ENCODE data around the gene C6orf136.
A peak's percentile ranks its signal among the peaks of the same experiment; 100 is the strongest.

C6orf136 gene

GRCh38 chr6:30615958-30616810, 30.7 kb upstream of the C6orf136 start:
- FAIRE-seq: no peak
- DNase-seq (ENCODE audit: low spot score): no peak

- DNase-seq (ENCODE audit: low spot score): peak; percentile 99
- FAIRE-seq: peak; percentile 92
These were observed 29.9 kb upstream of the C6orf136 start, which contains the start of gene PPP1R10 for GRCh38 chr6:30616811-30617564. TSS of gene PPP1R10 (minus strand) at chr6:30617243. CDS start at chr6:30609944, 7,299 bp downstream.

- DNase-seq (ENCODE audit: low spot score) (peak; percentile 90), FAIRE-seq (no peak)
These were observed 29.2 kb upstream of the C6orf136 start, which contains the start of gene MRPS18B for GRCh38 chr6:30617565-30618269. TSS of gene MRPS18B (plus strand) at chr6:30617840. CDS start at chr6:30617866, 26 bp downstream.

GRCh38 chr6:30618270-30618797, 28.6 kb upstream of the C6orf136 start:
- FAIRE-seq: no peak
- DNase-seq (ENCODE audit: low spot score): no peak

GRCh38 chr6:30619561-30619960, 27.4 kb upstream of the C6orf136 start:
- no peak for DNase-seq (ENCODE audit: low spot score)
- FAIRE-seq: no peak

- FAIRE-seq (no peak), DNase-seq (ENCODE audit: low spot score) (no peak)
These were observed 21.4 kb upstream of the C6orf136 start for GRCh38 chr6:30625511-30625910.

GRCh38 chr6:30626484-30627366, 20.2 kb upstream of the C6orf136 start, which contains the start of gene ATAT1:
TSS of gene ATAT1 (plus strand) at chr6:30626874.
- no peak for FAIRE-seq
- DNase-seq (ENCODE audit: low spot score): peak; percentile 37

- no peak for FAIRE-seq
- DNase-seq (ENCODE audit: low spot score): no peak
These were observed 11.1 kb upstream of the C6orf136 start for GRCh38 chr6:30635834-30636233.

- no peak for FAIRE-seq
- no peak for DNase-seq (ENCODE audit: low spot score)
These were observed 6.5 kb upstream of the C6orf136 start for GRCh38 chr6:30640481-30640880.

GRCh38 chr6:30641048-30641447, 5.9 kb upstream of the C6orf136 start:
- DNase-seq (ENCODE audit: low spot score): no peak
- FAIRE-seq: no peak

GRCh38 chr6:30643656-30644055, 3.3 kb upstream of the C6orf136 start:
- FAIRE-seq (no peak), DNase-seq (ENCODE audit: low spot score) (no peak)

GRCh38 chr6:30644769-30645168, 2.2 kb upstream of the C6orf136 start:
- no peak for FAIRE-seq

GRCh38 chr6:30645989-30646388, 944 bp upstream of the C6orf136 start:
- FAIRE-seq (no peak), DNase-seq (ENCODE audit: low spot score) (no peak)

More at GRCh38 chr6:30644769-30645168, 2.2 kb upstream of the C6orf136 start:
- no peak for DNase-seq (ENCODE audit: low spot score)

- FAIRE-seq: no peak
- peak; percentile 31 for DNase-seq (ENCODE audit: low spot score)
These were observed 546 bp downstream of the C6orf136 start for GRCh38 chr6:30647242-30648116.

GRCh38 chr6:30651143-30651542, 4.2 kb downstream of the C6orf136 start:
- FAIRE-seq (no peak), DNase-seq (ENCODE audit: low spot score) (no peak)

- DNase-seq (ENCODE audit: low spot score) (no peak), FAIRE-seq (no peak)
These were observed 8.1 kb downstream of the C6orf136 start for GRCh38 chr6:30654798-30655742.

- FAIRE-seq: no peak
- DNase-seq (ENCODE audit: low spot score): no peak
These were observed 8.8 kb downstream of the C6orf136 start for GRCh38 chr6:30655743-30656094.

- FAIRE-seq (no peak), DNase-seq (ENCODE audit: low spot score) (no peak)
These were observed 9.6 kb downstream of the C6orf136 start for GRCh38 chr6:30656513-30656912.
